D341Med (cell line): ENCODE results near the gene SDK1.

Source experiments
- DNase-seq: peaks from one replicate; pipeline ENCODE4 v3.0.0; 2012; ENCODE audit warnings: low spot score

SDK1 gene

DNA sequence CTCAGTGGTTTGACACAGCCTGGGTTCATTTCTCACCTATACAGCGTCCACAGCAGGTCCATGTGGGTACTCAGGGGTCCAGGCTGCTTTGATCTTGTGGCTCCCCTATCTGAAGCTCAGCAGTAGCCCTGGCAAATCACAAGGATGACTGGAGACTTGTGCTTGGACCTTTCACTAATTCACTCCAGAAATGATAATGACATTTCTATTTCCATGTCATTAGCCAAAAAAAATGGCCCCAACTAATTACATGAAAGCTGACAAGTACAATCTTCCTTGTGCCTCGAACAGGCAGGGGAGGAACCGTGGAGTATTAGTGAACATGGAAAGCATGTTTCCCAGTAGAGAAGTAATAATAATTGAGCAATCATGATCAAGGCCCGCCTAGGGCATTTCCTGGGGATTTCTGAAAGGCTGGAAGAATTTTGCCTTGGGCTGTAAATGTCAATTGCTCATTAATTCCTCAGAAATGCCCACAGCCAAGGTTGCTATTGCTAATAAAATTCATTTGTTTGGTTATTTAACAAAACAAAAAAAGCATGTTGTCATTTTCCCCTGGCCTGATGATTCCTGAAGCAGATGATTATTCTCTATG, 586.1 kb downstream of the SDK1 start:
- no peak for DNase-seq

DNA sequence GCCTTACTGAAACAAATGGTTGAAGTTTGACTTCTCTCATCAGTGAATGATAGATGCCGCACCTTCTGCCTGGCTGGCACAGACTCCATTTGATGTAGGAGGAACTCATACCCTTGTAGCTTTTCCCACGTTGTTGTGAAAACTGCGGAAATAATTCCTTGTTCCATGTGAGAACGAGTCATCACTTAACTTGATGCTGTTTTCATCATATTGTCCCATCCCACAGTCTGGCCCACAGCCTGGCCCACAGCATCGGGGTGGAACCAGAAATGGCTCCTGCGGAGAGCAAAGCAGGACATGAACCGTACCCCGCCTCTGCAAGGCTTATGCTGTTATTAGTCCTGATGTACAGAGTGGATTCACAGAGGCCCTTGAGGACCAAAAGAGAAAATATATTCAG, 587.0 kb downstream of the SDK1 start:
- DNase-seq: no peak

DNA sequence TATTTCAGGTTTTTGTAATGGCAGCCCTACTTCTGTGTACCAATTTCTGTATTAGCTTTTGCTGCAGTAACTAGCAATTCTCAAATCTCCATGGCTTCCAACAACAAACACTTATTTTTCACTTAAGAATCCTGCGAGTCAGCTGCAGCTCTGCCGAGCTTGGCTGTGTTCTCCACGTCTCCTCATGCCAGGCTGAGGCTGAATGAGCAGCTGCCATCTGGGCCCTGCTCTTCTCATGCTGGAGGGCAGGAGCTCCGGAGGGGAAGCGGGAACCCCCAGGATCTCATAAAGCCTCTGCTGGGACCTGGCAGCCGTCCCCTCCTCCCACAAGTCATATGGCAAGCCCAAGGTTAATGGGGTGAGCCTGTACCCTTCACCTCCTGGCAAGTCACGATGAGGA, 591.1 kb downstream of the SDK1 start:
- no peak for DNase-seq

DNA sequence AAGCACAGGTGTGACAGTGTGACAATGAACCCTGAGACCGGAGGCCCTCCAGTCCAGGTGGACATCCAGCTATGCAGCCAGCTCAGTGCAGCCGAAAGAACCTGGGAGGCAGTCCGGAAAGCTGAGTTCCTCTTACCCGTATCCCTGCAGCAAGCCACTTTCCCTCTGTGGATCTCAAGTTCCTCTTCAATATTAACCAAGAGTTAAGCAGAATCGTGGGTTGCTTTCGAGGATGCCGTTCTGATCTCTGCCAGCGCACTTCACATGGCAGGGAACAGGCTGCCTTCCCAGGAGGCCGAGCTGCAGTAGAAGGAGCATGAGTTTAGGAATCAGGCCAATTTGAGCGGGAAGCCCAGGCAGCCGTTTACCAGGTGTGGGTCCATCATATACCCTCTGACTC, 591.6 kb downstream of the SDK1 start:
- DNase-seq: no peak

DNA sequence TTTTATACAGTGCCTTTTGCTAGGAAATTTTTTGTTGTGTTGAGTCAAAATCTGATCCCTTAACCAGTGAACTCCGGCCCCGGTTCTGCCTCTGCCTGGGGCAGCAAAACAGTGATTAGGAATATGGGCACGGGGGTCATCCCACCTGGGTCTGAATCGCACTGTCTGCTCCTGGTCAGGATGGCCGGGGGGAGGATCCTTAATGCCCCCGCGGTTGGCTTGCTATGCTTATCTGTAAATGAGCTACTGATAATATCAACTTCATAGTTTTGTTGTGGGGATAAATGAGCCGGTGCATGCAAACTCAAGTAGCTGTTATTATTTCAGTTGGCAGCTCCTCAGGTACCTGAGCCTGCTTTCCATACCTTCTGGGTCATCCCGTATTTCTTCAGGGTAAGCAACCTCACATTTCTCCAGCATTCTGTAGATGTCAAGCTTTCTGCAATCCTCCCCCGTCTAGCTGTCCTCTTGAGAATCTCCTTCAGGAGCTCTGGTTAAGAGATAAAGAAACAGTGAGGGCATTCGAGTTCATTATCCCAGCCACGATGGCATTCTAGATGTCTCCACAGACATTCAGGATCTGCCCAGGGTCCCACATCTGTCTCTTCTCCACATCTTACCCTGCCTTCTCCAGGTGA, 592.2 kb downstream of the SDK1 start:
- DNase-seq: no peak

DNA sequence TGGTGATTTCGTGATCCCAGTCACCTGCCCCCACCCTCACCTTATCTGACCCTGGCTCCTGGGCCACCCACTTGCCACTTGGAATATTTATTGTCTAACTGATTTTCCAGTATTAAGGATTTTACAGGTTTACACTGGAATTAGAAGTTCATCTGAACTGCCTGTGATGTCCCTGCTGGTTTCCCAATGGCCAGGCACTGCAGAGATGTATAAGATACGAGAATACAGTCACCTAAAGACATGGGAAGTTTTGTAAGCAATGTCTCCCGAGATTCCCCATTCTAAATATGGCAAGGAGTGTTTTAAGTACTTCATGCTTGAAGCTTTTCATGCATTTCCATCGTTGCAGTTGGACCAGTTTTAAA, 592.7 kb downstream of the SDK1 start:
- no peak for DNase-seq

DNA sequence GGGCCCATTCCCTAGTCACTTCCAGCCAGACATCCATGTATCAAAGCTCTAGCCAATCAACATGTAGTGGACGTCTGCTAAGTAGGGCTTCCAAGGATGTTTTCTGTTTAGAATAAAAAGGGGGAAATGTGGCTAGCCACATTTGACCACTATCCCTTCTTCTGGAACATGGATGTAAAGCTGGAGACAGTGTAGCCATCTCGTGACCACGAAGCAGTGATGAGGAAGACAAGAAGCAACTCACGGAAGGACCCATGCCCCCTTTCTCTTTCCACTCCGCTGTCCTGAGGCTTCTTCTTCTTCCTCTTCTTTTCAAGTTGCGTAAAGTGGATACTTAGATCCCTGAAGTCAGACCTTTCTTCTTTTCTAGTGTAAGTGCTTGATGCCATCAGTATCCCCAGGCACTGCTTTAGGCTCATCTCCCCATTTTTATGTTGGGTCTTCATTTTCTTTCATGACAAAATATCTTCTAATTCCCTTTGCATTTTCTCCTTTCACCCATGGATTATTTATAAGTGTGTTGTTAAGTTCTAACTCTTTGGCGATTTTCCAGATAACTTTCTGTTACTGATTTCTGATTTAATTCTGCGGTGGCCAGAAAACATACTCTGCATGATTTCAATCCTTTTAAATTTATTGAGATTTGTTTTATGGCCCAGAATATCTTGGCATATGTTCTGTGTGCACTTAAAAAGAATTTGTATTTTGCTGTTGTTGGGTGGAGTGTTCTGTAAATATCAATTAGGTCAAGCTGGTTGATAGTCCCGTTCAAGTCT, 594.5 kb downstream of the SDK1 start:
- DNase-seq: no peak

DNA sequence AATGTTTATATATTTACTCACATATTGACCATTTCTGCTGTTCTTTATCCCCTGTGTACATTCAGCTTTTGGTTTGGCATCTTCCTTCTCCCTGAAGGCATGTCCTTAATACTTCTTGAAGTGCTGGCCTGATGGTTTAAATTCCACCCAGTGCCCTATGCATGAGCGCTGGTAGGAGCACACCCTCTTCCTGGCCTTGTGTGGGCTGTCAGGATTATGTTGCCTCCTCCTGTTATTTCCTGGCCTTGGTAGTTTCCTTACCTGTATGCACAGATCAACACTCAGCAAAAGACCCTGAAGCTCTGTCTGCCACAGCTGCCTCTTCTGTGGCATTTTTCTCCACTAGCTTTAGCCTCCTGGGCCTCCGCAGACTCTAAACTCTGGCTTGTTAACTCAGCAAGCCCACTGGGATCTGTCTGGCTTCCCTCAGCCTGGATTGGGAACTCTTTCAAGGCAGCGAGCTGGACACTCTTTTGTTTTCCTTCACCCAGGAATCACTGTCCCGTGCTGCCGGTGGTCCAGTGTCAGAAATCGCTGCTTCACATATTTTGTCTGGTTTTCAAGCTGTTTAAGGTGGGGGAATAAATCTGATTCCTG, 595.2 kb downstream of the SDK1 start:
- DNase-seq: no peak

DNA sequence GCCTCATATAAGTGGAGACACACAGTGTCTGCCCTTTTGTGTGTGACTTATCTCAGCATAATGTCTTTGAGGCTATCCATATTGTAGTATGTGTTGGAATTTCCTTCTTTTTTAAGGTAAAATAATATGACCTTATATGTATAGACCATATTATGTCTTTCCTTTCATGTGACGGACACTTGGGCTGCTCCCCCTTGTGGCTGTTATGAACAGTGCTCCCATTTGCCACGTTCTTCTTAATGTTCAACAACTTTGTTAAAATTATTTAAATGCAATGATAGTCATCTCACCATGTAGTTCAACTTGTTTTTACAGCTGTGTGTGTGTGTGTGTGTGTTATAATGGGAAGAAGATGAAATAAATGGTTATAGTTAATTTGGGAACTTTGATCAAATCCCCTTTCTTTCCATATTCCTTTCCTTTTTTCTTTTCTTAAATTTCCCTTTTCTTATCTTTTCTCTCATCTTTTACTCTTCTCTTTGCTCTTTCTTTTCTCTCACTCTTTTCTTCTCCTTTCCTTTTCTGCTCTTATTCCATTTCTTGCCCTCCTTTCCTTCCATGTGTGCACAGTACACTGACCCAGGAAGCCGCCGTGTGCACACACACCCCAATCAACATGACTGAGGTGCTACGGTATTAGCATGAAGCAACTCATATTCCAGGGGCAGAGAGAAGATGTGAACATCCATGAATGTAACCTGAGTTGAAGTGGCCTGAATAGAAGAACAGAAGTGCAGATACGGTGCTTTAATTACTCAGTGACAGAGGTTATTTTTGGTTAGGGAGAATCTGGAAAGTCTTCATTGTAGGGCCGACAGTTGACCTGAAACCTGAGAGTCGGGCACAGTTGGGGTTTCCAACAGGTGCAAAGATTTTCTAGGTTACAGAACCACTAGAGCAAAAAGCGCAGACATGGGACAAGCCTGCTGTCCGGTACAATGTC, 596.6 kb downstream of the SDK1 start:
- DNase-seq: no peak

DNA sequence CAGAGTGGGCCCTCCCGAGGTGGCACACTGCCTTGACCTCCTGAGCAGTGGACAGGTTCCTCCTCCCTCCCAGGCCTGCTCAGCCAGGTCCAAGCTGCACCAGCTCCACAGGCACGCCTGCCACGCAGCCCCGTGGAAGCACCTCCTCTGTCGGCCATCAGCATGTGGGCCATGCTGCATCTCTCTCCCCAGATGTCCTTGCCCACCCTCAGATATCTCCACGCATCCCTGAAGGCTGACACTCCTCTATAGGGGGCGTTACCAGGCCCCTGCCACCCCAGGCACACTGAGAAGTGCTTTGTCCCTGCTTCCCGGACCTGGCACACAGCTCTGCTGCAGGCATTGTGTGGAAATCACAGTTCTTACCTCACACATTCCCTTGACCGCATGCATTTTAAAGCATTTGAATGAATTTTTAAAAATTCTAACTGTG, 598.5 kb downstream of the SDK1 start:
- DNase-seq: no peak

DNA sequence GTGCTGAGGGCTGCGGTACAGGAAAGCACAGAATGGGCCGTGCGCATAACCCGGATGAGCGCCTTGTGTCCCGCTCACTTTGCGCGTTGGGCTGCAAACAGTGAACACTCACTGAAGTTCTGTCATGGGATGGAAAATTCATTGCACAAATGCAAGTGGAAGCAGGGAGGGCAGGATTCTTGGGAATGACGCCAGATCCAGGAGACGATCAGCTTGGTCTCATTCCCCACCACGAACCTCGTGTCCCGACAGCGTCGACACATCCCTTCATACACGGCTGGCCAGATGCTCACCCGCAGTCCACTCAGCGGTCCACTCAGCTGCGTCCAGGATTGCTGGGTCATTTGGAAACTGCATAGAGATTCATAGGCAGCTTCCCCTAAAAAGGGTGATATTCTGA, 607.1 kb downstream of the SDK1 start:
- DNase-seq: no peak

DNA sequence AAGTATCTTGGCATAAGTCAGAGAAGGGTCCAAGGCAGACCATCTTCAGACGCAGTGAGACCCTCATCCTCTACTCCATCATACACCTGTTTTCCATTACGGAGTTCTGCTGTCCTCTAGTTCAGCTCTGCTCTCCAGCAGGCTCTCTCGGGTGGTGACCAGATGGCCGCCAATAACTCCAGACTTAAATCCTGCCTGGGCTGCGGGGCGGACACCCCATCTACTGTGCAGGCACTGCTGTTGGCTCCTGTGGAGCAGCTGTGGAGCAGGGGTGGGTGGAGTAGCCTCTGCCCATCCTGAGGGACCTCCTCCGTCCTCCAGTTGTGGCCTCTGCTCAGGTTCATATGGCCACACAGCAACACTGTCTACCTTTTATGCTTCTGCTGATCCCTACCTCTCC, 608.1 kb downstream of the SDK1 start:
- DNase-seq: no peak

DNA sequence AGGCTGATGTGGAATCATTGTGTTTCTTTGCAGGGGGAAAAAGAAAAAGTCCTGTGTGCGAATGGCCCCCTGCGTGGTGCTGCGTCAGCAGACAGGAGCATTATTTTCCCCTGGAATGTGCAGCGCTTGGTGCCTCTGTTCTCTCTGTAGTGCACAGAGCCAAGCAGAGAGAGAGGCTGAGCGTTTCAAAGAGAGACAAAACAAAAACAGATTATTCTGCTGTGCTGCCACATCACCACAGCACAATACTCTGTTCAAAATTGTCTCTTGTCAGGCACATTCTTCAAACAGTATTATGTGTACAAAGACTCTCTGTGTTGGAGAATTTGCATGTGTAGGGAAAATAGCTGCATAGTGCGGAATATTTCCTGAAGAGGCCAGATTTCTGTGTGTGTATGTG, 609.0 kb downstream of the SDK1 start:
- DNase-seq: no peak

DNA sequence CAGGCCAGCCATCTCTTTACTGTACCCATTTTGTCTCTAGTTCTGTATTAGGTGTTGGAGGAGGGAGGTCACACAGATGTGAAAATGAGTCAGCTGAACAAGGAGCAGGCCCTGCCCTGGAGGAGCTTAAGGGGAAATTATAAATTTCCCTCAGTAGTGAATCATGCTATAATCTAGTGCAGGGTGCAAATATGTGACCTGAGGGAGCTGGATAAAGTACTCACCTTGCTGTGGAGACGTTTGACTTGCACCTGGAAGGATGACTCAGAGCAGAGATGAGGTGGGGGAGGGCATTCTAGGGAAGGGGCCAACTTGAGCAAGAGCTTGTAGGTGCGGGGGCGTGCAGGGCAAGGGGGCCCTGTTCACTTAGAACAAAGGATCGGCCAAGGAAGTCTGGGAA, 610.6 kb downstream of the SDK1 start:
- DNase-seq: no peak

DNA sequence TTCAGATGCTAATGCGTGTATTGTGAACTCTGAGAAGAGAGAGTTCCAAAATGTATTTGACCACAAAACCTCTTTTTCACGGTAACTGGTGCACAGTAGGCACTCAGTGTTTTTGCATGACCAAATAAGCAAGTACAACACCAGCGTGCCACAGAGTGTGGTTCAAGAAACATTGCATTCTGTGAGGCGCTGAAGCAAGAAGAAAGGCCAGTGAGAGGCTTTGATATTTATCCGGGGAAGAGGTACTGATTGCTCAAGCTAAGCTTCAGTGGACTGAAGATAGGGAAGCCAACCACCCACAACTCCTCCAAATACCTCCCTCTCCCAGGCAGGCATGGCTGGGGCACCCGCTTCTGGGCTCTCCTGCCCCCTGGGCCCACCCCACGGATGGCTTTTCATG, 611.2 kb downstream of the SDK1 start:
- no peak for DNase-seq

DNA sequence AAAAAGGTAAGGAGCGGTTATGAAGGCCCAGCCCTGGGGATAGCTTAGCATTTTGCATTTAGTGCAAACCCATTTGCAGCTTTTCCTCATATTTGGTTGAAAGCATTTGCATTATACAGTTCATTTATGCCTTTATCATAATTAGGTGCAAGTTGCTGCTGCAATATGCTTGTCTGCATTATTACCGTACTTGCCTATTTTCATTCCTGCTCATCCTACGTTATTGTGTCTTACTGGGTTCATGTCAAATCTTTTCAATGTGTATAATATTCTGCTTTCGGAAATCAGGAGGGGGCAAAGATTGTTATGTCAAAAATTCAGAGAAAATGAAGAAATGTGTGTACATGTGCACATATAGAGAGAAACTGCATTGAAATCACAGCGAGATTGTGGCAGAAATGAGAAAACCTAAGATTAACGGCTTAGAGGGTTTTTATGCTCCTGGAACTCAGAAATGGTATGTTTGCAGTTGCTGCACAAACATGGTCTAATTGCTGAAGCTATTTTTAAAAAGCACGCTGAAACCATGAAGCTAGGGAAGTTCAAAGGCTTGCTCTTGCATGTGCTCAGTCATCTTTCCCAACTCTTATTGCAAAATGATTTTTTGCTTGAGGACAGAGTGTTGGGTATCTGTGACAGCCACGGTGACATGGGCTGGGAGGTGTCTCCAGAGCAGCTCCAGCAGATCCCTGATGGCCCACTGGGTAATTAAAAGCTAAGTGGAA, 613.2 kb downstream of the SDK1 start:
- DNase-seq: no peak

DNA sequence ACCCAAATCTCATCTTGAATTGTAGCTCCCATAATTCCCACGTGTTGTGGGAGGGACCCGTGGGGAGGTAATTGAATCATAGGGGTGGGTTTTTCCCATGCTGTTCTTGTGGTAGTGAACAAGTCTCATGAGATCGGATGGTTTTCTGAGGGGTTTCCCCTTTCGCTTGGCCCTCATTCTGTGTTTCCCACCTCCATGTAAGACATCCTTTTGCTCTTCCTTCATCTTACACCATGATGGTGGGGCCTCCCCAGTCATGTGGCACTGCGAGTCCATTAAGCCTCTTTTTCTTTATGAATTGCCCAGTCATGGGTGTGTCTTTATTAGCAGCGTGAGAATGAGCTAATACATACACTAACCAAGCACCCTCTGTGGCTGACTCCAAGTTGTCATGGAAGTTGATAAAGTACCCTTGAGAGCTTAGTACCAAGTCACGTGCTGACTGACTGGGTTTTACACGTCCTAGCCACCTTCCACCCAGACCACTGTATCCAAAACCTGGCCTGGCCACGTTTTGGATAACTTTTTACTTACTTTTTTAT, 614.4 kb downstream of the SDK1 start:
- DNase-seq: no peak

DNA sequence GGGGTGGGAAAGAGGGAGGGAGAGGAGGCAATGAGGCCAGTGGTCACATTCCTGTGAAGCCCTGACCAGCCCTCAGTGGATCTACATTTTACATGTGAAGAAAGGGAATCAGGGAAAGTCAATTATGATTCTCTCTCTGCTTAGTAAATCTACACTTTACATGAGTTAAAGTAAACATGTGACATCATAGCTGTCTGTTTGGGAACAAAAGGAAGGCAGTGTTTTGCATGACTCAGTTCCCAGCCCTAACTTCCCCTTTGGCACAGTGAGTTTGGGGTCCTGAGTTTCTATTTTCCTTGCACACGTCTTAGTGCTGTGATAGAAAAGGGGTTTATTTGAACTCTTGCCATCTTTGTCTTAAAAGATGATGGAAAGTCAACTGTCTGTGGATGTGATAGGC, 615.1 kb downstream of the SDK1 start:
- DNase-seq: no peak

DNA sequence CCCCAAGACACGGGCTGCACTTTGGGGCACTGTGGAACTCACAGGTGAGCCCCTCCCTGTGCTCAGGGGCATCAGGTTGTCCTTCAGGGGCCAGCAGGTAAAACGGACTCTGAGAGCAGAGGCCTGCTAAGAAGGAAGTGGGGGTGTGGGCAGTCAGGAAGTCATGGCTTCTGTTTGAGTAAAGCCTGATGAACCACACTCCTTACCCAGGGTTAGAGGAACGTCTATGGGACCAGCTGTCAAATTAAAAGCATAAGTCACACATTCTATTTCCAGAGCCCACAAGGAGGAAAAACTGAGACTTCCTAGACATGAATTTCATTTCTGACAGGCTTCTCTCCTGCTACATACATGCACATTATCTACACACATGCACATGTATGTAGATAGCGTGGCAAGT, 616.4 kb downstream of the SDK1 start:
- DNase-seq: no peak

DNA sequence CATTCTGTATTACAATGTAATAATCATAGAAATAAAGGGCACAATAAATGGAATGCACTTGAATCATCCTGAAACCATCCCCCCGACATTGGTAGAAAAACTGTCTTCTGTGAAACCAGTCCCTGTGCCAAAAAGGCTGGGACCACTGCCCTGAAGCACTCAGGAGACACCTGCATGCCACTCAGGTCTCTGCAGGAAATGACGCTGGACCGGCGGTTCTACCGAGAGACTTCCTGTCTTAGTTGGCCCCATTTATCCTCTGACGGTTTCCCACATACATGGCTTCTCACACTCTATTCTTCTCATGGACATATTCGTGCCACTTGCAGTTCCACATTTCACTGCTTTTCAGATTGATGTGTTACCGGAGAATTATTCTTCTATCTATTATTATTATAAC, 617.5 kb downstream of the SDK1 start:
- no peak for DNase-seq

DNA sequence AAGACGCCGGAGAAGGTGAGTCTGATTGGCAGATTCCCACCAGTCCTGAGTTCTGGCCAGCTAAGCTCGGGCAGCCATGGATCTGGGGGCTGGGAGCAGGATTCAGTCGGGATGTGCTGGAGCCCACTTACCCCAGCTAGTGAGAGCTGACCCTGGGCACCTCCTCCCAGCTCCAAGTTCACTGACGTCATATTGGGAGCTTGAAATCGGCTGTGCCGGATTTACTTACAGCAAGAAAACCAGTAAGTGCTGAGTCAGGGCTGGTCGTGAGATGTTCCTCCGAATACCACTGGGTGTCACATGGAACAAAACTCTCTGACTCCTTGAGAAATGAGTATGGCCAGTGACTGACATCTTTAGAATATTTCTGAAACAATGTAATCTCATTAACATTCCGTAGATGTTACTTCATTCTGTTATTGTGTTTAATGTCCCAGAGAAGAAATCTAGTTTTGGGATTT, 621.2 kb downstream of the SDK1 start:
- no peak for DNase-seq
